Esophagus squamous epithelium (tissue), 4 donors: ENCODE results near the gene PUM1.

ENCODE experiments used
- CTCF ChIP-seq, 6 experiments: fragments of 450-650 bp in 4 of 6; fragments of 200-600 bp in 2 of 6; sonication (generic) in 2 of 6; IDR thresholded peaks; one replicate each; pipeline ENCODE4 v1.5.1; 2016 to 2019; ENCODE audit warnings: antibody characterized with exemption in 6 of 6, mild to moderate bottlenecking in 4 of 6, moderate library complexity in 4 of 6
- POLR2A ChIP-seq, 4 donors: fragments of 450-650 bp; IDR thresholded peaks; one replicate each; pipeline ENCODE4 v1.6.1; 2017; ENCODE audit warnings: antibody characterized with exemption in 4 of 4, mild to moderate bottlenecking in 4 of 4, moderate library complexity in 3 of 4

GRCh38 chr1:30991862-30992606 lies 73.5 kb downstream of the PUM1 start:
- TF ChIP-seq CTCF (IDR thresholded peaks at IDR 0.05): no peak
- TF ChIP-seq POLR2A (IDR thresholded peaks at IDR 0.05): no peak
